ENCODE results near the gene CDC5L.
"Not testable (repeated sequence)": the region's sequence is repeated elsewhere in the genome, so short reads cannot be mapped to it uniquely, and the experiment has no call there.

- not testable (repeated sequence) for TF ChIP-seq CTCF (IDR thresholded peaks at IDR 0.05; ENCODE audit: low read depth, low read length); POLR2A (IDR thresholded peaks at IDR 0.05; ENCODE audit: extremely low read depth, insufficient read length)
Measured at GRCh38 chr6:44346818-44347217, 40.7 kb upstream of the CDC5L start.
